GM21423 (cell line): ENCODE data around the gene PIK3C2G.
"Not testable (repeated sequence)": the region's sequence is repeated elsewhere in the genome, so short reads cannot be mapped to it uniquely, and the experiment has no call there.

Experiments used
- ATAC-seq: cut with Tn5 transposase; IDR thresholded peaks from one replicate; pipeline ENCODE4 v1.9.1; 2021; ENCODE audit warnings: mild to moderate bottlenecking, moderate library complexity; ENCODE audit not compliant: unreplicated experiment

PIK3C2G gene

DNA sequence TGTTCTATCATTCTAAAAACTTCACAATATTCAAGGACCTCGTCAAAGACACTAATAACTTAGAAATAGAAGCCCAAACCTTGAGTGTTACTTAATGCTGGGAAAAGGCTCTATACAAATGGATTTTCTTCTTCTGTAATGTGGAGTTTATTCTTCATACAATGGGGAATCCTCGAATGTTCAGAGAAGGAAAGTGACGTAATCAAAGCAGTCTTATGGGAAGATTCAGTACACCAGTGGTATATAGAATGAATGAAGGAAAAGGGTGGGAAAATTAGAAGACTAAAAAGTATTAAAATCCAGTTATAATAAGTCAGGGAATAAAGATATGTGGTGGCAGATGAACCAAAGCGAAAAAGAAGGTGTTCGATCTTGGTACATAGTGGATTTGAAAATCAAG lies 370.0 kb downstream of the PIK3C2G start:
- no peak for ATAC-seq

DNA sequence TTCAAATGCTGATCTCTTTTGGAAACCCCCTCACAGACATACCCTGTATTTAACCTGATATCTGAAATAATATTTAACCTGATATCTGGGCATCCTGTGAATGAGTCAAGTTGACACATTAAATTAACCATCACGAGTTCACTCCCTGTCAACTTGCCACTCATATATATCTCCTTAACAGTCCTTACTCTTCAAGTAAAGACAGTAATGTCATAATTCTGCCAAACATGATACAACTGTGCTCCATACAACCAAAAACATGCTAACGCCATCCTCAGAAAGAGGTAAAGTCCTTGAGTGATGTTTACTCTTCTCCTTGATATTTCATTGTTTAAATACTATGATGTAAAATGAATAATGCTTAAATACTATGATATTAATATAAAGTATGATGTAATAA lies 371.5 kb downstream of the PIK3C2G start:
- ATAC-seq: no peak

DNA sequence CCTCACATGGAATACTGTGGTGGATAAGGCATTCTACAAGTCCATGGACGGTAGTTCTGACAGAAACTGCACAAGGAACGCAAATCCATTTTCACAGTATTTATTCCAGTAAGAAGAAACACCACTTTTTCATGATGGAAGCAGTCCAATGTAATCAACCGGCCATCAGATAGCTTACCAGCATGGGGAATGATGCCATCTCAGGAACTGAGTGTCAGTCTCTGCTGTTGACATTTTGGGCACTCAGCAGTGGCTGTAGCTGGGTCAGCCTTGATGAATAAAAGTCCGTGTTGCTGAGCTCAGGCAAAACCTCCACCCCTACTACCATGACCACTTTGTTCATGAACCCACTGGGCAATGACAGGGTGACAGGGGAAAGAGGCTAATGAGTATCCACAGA lies 373.1 kb downstream of the PIK3C2G start:
- ATAC-seq: no peak

DNA sequence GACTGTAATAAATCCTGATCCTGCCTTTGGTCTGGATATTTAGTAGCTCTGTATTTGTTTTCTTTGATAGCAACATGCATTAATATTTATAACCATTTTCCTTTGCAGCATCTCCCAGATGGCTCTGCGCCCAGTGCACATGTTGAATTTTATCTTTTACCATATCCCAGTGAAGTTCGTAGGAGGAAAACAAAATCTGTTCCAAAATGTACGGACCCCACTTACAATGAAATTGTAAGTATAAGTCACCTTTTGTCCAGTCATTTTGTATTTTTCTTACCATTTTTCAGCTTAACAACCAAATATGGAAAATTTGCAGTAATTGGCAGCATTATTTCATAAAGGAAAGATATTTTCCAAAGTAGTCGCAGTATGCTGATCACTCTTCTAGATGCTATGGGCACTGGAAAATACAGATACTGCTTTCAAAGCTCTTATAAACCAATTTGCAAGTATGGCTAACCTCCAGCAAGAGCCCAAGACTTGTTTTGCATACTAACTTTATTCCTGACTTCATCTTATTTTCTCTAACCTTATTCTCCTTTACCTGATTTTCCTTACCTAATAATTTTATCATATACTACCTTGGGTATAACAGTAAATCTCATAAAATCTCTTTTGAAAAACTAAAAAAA lies 379.1 kb downstream of the PIK3C2G start:
- no peak for ATAC-seq

DNA sequence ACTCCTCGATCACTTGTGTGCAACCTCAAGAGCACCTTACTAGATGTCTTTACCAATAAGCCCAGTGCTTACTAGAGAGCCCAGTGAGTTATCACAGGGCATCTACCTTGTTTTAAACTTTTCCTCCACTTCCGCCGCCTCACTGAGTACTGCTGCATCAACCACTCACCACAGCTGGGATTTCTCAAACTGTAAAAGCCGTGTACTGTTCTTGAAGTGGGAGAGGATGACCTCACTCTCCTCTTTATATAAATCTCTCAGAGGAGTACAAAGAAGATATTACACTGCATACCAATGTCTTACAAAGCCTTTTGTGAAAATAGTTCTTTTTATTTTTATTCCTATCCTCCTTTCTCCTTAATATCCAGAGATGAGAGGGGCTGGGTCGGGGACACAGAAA lies 382.4 kb downstream of the PIK3C2G start:
- no peak for ATAC-seq

DNA sequence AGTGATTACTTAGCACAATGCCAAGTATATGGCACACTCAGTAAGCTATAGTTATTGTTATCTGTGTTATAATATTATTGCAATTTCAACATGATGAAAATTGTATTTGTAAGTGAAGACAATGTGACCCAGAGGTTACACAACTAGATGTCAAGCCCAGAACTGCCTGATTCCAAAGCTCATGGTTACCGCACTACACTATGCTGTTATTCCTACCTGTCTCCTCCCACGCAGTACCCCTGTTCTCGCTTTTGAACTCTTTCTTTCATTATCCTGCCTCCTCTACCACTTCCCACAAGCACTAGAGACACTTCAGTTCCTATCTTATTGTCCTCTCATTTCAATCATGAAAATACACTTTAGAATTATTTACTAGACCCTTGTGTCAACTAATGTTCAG lies 383.2 kb downstream of the PIK3C2G start:
- ATAC-seq: no peak

DNA sequence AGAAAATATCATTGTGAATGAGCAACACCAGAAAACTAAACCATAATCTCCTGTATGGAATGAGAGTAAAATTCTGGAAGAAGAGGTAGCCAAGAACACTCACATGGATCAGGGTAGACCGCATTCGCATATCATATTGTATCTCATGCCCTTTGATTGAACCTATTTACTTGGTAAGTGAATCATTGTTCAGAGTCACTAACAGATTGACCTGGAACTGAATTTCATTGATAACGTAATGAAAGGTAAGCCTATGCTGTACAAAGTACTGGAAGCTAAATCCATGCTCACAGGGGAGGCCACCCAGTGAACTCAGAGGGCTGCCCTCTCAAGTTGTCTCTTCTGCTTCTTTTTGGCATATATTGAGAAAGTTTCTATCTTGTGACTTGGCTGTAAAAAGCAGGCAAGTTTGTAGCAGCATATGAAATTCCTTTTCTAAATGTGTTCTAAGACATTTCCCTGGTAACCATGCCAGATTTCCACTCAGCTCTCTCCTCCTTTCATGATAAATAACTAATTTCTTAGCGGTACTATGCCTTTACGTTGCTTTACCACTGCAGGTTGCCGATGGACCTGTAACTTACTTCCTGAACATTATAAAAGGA lies 385.1 kb downstream of the PIK3C2G start:
- no peak for ATAC-seq

DNA sequence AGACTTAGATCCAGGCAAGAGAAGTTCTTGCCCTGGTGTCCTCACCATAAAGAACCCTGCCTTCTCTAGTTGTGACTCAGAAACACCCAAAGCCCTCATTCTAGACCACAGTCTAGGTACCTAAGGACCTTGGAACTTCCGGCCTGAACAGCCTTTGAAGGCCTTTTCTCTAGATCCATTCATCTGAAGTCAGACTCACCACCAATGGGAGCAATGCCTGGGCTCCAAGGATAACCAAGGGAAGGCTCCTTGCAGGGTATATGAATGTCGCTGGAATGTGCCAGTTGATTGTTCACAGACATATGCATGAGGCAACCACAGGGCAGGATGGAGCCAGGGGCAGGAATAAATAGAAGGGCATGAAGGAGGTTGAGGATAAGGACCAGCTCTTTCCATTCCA lies 390.2 kb downstream of the PIK3C2G start:
- ATAC-seq: no peak

DNA sequence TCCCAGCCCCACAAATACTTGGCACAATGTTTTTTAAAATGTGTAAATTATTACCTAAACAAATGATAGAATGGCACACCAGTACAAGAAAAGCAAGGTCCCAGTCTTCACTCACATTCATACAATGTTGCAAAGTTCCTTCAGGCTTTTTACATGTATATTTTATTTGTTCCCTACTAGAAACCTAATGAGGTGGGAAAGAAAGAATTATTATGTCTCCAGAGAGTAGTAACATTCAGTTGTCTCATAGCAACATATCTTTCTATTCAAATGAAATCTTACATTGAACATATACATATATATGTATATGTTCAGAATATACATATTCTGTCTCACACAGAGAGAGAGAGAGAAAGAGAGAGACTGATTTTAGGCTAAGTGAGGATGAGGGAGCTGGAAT lies 391.3 kb downstream of the PIK3C2G start:
- ATAC-seq: no peak

DNA sequence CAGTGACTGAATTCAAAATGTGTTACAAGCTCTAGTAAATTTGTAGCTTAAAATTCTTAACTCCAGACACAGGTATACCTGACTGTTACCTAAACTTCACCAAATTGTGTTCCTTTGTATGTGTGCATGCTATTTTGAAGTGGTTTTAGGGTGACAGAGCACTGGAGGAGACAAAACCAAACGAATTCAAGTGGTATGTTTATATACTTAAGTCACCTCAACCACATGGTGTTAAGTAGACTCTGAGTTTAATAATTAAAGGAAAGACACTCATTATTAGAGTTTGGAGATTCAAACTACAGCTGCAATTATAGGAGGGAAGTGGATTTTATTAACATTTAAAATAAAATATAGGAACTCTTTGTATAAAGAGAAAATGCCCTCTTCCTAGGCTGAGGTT lies 392.1 kb downstream of the PIK3C2G start:
- ATAC-seq: no peak

DNA sequence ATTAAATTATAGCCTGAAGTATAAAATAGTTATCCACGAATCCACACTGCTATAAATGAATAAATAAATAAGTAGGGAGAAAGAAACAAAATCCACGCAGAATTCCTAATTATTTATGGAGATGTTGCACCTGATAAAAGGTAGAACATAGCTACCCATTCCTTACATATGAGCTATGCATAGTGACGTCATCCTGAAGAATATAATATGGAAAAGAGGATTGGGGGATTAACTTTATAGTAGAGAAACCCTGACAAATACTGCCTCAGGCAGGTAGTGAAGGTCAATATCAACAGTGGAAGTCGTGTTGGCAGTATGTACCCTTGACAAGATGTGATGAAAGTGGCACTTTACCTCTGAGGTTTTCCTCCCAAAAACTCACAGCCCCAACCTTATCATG lies 394.0 kb downstream of the PIK3C2G start:
- ATAC-seq: no peak

DNA sequence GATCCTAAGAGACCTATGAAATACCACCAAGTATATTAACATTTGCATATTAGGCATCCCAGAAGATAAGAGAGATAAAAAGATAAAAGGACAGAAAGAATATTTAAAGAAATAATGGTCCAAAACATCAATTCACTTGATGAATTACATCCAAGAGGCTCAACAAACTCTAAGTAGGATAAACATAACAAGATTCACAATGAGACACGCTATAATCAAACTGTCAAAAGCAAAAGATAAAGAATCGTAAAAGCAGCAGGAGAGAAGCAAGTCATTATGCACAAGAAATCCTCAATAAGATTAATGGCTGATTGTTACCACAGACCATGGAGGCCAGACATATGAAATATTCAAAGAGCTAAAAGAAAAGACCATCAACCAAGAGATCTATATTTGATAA lies 396.9 kb downstream of the PIK3C2G start:
- no peak for ATAC-seq

DNA sequence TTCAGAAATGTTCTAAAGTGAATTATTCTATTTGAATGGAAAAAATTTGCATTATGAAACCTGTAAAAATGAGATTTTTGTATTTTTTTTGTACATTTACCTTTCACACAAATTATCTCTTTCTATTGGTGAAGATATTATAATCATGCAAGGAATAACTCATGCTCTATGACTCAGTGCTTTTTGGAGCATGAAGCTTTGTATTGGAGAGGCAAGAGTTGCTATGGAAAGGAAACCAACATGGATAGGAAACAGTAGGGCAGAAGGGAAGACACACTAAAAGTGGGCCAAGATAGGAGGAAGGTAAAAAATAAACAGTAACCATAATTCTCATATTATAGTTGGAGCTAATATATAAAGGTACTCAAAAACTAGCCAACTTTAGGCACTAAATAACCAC lies 397.5 kb downstream of the PIK3C2G start:
- no peak for ATAC-seq

DNA sequence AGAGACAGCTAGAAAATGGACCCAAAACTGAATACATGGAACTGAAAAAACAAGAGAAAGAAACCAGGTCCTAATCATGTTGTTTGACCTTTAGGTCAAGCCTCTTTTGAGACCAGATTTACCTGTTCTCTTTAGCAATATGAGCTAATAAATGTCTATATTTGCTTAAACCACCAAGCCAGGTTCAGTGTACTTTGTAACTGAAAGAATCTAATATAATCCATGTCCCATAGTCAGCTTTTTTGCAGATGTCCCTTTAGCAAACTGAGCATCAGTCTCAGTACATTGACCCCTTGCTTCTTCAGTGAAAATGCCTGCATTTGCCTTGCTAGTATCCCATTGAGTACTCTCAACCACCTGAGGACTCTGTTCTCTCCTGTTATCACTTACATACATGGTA lies 414.8 kb downstream of the PIK3C2G start:
- ATAC-seq: no peak

DNA sequence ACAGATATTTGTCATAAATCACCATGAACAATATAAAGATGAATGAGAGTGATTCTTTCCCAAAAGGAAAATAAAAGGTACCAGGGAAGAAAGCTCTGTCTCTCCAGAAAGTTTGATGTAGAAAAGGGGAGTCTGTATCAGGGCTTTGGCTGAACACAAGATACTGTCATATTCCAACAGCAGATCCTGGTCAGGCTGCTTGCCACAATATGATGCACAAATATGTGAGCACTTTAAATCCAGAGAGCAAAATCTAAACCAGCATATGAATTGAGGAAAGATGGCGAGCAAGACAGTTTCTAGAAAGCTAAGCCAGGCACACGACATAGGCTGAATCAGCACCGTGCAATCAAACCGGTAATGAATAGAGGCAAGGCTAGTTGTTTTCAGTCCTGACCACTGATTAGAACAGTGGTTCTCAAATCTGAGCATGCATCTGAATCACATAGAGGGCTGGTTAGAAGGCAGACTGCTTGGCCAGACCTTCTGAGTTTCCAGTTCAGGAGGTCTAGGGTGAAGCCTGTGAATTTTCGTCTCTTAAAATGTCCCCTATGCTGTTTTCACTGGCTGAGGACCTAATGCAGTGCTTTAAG lies 415.8 kb downstream of the PIK3C2G start:
- no peak for ATAC-seq

DNA sequence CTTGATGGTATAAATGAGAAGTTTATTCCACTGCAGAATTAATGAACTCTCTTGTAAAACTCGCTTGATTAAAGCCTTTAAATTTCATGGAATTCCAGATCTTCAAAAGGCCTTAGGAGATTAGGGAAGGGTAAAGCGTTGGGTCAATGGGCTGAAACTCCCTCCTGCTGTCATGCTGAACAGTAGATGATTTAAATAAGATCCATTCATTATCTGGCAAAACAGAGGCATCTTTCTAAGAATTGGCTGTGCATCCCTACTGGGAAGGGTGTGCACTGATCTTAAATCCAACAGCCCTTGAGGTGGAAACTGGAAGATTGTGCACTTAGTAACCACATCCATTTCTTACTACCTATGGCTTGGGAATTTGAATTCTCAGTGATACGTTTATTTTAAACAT lies 420.5 kb downstream of the PIK3C2G start:
- ATAC-seq: no peak

DNA sequence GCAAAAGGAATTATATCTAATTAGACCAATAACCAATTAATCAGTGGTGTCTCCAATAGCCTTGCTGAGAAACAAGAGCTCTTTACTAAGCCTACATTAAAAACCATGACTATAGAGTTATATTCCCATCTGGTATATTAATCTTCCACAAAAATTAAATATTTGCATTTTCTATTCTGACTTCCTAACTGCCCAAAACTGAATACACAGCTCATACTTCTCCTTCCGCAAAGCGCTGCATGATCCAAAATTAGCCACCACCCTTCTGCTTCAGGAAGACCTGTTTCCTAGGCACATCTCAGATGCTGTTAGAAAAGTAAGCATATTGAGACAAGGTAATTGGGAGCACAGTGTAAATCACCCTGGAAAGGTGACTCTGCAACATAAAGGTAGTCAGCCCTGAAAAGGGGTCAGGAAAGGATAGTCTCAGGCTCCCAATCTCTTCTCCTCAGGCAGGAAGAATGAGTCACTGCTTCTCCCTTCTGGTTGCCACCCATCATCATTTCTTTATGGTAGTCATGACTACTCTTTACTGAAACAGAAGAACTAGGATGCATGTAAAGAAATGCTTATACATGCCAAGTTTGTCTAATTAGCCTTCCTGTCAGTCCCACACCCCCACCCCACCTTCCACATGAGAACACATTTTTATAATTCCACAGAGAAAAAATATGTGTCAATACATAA lies 422.2 kb downstream of the PIK3C2G start:
- no peak for ATAC-seq

DNA sequence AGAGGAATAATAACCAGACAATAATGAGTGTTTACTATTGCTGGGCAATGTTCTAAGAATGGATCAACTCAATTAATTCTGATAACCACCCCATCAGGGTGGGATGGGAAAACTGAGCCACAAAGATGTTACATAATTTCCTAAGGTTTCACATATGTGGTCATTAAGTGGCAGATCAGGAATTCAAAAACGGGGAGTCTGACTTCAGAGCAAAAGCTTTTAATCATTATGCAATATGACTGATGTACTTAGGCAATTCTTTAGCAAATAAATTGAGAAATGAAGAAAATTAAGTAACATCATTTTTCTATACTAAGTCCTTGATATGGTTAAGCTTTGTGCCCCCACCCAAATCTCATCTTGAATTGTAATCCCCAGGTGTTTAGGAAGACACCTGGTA lies 423.1 kb downstream of the PIK3C2G start:
- no peak for ATAC-seq

DNA sequence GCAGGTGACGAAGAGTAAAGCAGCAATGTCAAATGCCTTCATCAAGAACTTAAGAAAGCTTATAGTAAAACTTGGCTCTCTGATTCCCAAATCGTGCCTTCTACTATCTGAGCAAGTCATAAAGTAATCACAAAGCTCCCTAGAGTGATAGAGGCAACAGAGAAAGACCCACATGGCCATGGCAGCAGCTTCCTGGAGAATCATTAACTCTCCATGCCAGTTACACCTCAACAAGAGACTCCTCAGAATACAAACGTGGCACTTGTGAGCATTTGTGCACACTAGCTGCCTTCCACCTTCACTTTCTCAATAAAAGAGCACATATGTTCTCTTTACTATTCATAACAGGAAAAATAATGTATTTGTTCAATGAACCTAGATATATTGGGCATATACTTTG lies 428.5 kb downstream of the PIK3C2G start:
- ATAC-seq: no peak

DNA sequence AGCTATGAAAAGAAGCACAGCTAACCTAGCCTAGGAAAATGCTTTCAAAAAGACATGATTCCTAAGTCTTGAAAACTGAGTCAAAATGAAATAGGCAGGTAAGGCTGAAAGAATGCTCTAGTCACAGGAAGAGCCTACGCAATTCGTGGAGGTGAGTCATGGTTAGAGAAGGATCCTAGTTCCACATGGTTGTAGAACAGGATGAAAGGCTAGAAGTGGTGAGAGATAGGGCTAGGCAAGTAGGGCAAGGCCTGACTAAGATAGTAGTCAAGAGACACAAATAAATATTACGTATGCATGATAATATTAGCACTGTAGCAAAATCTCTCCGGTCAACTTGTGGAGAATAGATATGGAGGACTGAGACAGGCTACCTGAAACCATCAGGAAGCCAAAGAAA lies 429.3 kb downstream of the PIK3C2G start:
- ATAC-seq: no peak

DNA sequence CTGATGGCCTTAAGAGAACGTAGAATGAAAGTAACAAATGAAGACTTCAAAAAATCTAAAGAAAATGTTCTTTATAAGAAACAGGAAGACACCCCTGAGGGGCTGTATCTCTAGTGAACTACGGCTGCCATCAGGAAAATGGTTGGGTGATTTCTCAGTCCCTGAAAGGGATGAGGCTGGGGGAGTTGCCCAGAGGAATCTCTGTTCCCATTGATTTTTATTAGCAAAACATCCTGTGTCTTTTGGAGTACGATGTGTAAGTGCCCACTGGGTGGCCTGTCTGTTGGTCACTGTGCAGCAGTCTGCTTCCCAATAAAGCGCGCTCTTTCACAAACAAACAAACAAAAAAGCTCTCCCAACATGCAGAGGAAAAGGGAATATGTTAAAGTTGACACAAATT lies 432.7 kb downstream of the PIK3C2G start:
- ATAC-seq: not testable (repeated sequence)

DNA sequence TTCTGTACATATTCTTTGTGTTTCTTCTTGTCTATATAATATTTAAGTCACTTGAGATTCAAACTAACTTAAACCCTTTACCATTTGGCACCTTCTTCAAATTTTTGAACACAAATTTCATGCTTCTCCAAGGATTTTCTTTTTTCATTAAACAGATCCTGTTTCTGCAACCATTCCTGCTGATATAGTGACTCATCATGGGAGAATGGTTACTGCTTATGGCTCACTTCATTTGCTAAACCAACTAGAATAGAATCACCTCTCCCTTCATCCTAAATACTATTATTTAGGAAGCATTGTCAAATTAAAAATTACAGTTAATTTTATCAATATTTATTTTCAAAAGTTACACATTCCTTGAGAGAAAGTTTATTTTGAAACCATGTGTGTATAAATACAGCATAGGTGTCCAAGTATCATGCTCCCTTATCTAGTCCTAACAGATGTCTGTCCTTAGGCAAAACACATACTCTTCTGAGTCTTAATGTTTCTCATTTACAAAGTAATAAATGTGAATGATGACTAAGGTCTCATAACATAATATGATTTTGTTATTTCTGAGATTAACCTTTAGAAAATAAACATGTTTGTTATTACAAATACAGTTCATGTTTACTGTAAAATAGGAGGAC lies 435.8 kb downstream of the PIK3C2G start:
- ATAC-seq: no peak
